ENCODE results near the gene UBE2G1. TPM values are rescaled to one million over a fixed set of nuclear protein-coding genes. Genes with fewer than 3 reads are reported as not detected.
A peak's percentile ranks its signal among the peaks of the same experiment; 100 is the strongest.
"Not testable (repeated sequence)": the region's sequence is repeated elsewhere in the genome, so short reads cannot be mapped to it uniquely, and the experiment has no call there.

UBE2G1 gene
- total RNA-seq, 1 donor from 2014 or later = 88.0 TPM

- H3K27ac Mint-ChIP-seq (ENCODE audit: unreplicated experiment) = no peak overlapping the region
- TF ChIP-seq, protein P1, sequence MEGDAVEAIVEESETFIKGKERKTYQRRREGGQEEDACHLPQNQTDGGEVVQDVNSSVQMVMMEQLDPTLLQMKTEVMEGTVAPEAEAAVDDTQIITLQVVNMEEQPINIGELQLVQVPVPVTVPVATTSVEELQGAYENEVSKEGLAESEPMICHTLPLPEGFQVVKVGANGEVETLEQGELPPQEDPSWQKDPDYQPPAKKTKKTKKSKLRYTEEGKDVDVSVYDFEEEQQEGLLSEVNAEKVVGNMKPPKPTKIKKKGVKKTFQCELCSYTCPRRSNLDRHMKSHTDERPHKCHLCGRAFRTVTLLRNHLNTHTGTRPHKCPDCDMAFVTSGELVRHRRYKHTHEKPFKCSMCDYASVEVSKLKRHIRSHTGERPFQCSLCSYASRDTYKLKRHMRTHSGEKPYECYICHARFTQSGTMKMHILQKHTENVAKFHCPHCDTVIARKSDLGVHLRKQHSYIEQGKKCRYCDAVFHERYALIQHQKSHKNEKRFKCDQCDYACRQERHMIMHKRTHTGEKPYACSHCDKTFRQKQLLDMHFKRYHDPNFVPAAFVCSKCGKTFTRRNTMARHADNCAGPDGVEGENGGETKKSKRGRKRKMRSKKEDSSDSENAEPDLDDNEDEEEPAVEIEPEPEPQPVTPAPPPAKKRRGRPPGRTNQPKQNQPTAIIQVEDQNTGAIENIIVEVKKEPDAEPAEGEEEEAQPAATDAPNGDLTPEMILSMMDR (IDR thresholded peaks at IDR 0.05; ENCODE audit: unreplicated experiment) = no peak
- H3K4me1 Mint-ChIP-seq (ENCODE audit: unreplicated experiment) = peaks cover 4% of the 10 kb centered on the region
- peaks cover 5% of the 10 kb centered on the region for H3K27me3 Mint-ChIP-seq (ENCODE audit: unreplicated experiment)
- H3K9me3 Mint-ChIP-seq (ENCODE audit: unreplicated experiment) = no peaks in the 10 kb centered on the region
- no peak for DNase-seq (ENCODE audit: low spot score)
- H3K4me3 Mint-ChIP-seq (ENCODE audit: unreplicated experiment) = no peak overlapping the region
- H3K36me3 Mint-ChIP-seq (ENCODE audit: low read depth, unreplicated experiment) = no peaks in the 10 kb centered on the region
These were observed 8.7 kb upstream of the UBE2G1 start for GRCh38 chr17:4375039-4375748.

DNA sequence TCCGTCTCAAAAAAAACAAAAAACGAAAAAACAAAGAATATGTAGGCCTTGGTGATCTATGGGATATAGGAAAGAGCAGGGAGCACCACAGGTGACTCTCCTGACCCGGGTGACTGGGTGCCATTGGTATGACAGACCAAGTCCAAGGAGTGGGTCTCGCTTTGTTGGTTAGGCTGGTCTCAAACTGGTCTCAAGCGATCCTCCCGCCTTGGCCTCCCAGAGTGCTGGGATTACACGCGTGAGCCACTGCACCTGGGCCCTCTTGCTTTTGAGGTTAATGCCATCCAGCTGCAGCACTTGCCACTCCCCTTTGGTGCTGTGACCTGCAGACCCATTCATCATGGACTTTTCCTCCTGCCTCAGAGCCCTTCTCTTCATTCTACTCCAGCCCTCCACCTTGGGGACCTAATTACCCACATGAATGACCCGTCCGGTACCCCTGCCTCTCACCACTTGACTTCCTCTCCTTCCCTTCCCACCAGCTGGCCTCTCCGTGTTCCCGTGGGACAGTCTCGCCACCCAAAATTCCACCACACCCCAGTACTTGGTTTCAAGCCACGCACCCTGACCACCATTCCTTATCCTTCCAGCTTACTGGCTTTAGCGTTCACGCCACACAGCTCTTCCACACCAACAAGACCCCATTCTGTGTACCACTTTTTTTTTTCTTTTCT lies 3.2 kb upstream of the UBE2G1 start:
- Mint-ChIP-seq H3K27ac (ENCODE audit: unreplicated experiment) (peak overlapping the region; percentile 30), H3K27me3 (ENCODE audit: unreplicated experiment) (peaks cover 6% of the 10 kb centered on the region), H3K9me3 (ENCODE audit: unreplicated experiment) (no peaks in the 10 kb centered on the region), H3K4me3 (ENCODE audit: unreplicated experiment) (no peak overlapping the region), H3K36me3 (ENCODE audit: low read depth, unreplicated experiment) (peaks cover 5% of the 10 kb centered on the region), H3K4me1 (ENCODE audit: unreplicated experiment) (peaks cover 11% of the 10 kb centered on the region)
- TF ChIP-seq, protein P1 (IDR thresholded peaks at IDR 0.05; ENCODE audit: unreplicated experiment) = no peak
- no peak for DNase-seq (ENCODE audit: low spot score)

DNA sequence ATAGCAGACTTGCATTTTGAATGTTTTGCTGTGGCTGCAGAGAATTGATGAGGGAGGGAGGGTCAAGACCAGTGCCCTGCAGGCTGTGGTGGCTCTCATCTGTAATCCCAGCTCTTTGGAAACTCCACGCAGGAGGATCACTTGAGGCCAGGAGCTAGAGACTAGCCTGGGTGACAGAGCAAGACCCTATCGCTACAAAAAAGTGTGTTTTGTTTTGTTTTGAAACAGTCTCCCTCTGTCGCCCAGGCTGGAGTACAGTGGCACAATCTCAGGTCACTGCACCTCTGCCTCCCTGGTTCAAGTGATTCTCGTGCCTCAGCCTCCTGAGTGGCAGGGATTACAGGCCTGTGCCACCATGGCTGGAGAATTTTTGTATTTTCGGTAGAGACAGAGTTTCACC lies 1.9 kb upstream of the UBE2G1 start:
- TF ChIP-seq, protein P1 (IDR thresholded peaks at IDR 0.05; ENCODE audit: unreplicated experiment) = no peak
- Mint-ChIP-seq H3K4me1 (ENCODE audit: unreplicated experiment) (peaks cover 12% of the 10 kb centered on the region), H3K4me3 (ENCODE audit: unreplicated experiment) (no peak overlapping the region), H3K27me3 (ENCODE audit: unreplicated experiment) (peaks cover 8% of the 10 kb centered on the region), H3K27ac (ENCODE audit: unreplicated experiment) (no peak overlapping the region), H3K36me3 (ENCODE audit: low read depth, unreplicated experiment) (peaks cover 5% of the 10 kb centered on the region), H3K9me3 (ENCODE audit: unreplicated experiment) (no peaks in the 10 kb centered on the region)
- DNase-seq (ENCODE audit: low spot score) = no peak

DNA sequence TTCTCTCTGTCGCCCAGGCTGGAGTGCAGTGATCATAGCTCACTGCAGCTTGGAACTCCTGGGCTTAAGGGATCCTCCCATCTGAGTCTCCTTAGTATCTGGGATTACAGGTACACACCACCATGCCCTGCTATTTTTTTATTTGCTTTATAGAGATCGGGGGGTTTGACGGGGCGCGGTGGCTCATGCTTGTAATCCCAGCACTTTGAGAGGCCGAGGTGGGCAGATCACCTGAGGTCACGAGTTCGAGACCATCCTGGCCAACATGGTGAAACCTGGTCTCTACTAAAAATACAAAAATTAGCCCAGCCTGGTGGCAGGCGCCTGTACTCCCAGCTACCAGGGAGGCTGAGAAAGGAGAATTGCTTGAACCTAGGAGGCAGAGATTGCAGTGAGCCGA lies 702 bp upstream of the UBE2G1 start:
- H3K4me3 Mint-ChIP-seq (ENCODE audit: unreplicated experiment) = peak overlapping the region; percentile 91
- peak overlapping the region; percentile 54 for H3K27ac Mint-ChIP-seq (ENCODE audit: unreplicated experiment)
- not testable (repeated sequence) for DNase-seq (ENCODE audit: low spot score); H3K27me3 Mint-ChIP-seq (ENCODE audit: unreplicated experiment); H3K9me3 Mint-ChIP-seq (ENCODE audit: unreplicated experiment); H3K36me3 Mint-ChIP-seq (ENCODE audit: low read depth, unreplicated experiment)
- peaks cover 12% of the 10 kb centered on the region for H3K4me1 Mint-ChIP-seq (ENCODE audit: unreplicated experiment)

DNA sequence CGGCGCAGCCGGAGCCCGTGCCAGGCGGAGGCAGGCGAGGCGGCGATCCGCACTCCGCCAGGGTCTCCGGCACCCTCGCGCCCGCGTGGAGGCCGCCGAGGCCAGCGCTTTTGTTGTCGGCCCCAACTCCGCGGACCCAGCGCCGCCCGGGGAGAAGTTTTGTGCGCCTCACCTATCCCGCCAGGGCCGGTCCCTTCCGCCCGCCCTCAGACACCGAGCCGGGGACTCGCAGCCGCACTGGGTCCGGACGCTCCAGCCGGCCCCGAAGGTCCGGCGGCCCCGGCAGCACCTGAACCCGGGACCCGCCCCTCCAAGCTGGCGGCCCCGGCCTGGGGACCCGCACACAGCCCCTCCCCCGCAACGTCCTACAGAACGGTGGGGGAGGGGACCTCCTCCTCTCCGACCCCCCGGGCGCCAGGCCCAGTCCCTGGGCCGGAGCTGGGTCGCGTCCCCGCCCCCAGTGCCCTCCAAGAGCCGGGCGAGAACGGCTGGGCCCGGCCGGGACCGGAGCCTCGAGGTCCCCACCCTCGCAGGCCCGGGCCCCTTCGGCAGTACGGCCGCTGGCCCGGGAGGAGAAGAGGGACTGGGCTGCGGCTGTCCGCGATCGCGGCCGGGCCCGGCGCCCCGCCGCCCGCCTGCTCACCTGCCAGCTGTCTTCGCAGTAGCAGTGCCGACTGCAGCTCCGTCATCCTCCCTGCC lies 698 bp downstream of the UBE2G1 start:
- peak; percentile 53 for DNase-seq (ENCODE audit: low spot score)
- H3K4me1 Mint-ChIP-seq (ENCODE audit: unreplicated experiment) = peaks cover 12% of the 10 kb centered on the region
- peaks cover 8% of the 10 kb centered on the region for H3K27me3 Mint-ChIP-seq (ENCODE audit: unreplicated experiment)
- no peak overlapping the region for H3K27ac Mint-ChIP-seq (ENCODE audit: unreplicated experiment)
- TF ChIP-seq, protein P1 (IDR thresholded peaks at IDR 0.05; ENCODE audit: unreplicated experiment) = no peak
- H3K36me3 Mint-ChIP-seq (ENCODE audit: low read depth, unreplicated experiment) = peaks cover 5% of the 10 kb centered on the region
- H3K4me3 Mint-ChIP-seq (ENCODE audit: unreplicated experiment) = no peak overlapping the region
- no peaks in the 10 kb centered on the region for H3K9me3 Mint-ChIP-seq (ENCODE audit: unreplicated experiment)

Data from endothelial cell (in vitro differentiated cells).